ENCODE data around the gene CRTC2.
"Not testable (repeated sequence)": the region's sequence is repeated elsewhere in the genome, so short reads cannot be mapped to it uniquely, and the experiment has no call there.

Gene CRTC2

GRCh38 chr1:153928245-153928644 lies 30.2 kb downstream of the CRTC2 start:
- DNase-seq = no peak

- DNase-seq = no peak
Observed at GRCh38 chr1:153926405-153926804, 32.0 kb downstream of the CRTC2 start.

- peak; percentile 96 to 100 (median 100) for DNase-seq
Observed at GRCh38 chr1:153922972-153923925, 35.2 kb downstream of the CRTC2 start, which contains the start of gene GATAD2B. Gene GATAD2B, minus strand, starts transcription at chr1:153922972. Its CDS starts 94,625 bp downstream, at chr1:153828347.

GRCh38 chr1:153922076-153922971 lies 36.1 kb downstream of the CRTC2 start:
- DNase-seq = peak; percentile 48 to 75 (median 58)

- no peak for DNase-seq
Observed at GRCh38 chr1:153921803-153922075, 36.7 kb downstream of the CRTC2 start.

GRCh38 chr1:153921080-153921802 lies 37.2 kb downstream of the CRTC2 start:
- no peak for DNase-seq

DNA sequence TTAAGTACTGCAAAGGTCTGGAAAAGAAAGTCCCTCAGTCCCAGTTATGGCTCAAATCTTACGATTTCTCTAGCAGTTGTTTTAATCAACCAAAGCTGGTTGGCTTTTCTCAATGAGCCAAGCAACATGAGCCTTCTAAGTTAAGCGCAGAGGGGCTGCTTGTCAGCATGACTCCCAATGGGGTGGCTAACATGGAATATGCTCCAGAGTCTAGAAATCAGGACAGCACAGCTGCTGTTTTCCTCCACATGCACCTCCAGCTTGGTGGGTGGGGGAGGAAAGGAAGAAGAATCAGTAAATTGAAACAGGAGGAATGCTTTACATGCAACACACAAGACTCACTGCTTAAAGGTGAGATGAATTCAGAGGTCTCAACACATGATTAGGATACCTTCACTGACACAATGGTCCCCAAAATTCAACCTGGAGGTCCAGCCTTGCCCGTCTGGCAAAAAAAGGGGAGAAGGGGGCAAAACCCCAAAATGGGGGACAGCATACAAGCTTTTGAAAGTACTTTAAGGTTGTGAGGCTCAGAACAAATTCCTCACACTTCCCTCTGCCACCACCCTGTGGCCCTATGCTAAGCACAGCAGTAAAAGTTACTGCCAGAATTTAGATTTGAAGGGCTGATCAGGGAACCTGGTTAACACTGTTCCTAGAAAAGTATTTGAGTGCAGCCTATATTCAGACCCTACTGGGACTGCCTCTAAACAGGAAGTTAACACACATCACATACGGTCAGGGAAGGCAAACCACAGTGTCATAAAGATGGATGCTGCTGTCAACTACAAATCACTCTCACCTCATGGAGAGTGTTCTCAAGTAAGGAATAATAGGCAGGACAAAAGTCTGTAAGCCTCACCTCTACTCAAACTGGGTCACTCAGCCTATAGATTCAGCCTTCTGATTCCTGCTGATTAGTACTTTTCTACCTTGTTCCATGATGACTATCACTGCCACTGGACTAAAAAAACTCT lies 38.2 kb downstream of the CRTC2 start:
- DNase-seq = no peak

GRCh38 chr1:153916297-153916696 lies 42.1 kb downstream of the CRTC2 start:
- no peak for DNase-seq

- no peak for DNase-seq
Observed at GRCh38 chr1:153912349-153912748, 46.1 kb downstream of the CRTC2 start.

GRCh38 chr1:153910560-153910959 lies 47.9 kb downstream of the CRTC2 start:
- DNase-seq = not testable (repeated sequence)

DNA sequence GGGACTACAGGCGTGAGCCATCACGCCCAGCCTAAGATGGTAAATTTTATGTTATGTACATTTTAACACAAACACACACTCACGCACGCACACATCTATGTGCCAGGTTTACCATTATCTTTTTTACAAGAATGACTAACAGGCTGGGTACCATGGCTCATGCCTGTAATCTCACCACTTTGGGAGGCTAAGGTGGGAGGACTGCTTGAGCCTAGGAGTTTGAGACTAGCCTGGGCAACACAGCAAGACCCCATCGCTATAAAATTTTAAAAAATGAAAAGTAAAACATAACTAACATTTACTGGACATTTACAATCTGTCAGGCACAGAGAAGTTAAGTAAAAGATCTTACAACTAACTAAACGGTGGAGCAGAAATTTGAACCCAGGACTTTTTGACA lies 50.3 kb downstream of the CRTC2 start:
- no peak for DNase-seq

GRCh38 chr1:153907134-153907533 lies 51.3 kb downstream of the CRTC2 start:
- no peak for DNase-seq

DNA sequence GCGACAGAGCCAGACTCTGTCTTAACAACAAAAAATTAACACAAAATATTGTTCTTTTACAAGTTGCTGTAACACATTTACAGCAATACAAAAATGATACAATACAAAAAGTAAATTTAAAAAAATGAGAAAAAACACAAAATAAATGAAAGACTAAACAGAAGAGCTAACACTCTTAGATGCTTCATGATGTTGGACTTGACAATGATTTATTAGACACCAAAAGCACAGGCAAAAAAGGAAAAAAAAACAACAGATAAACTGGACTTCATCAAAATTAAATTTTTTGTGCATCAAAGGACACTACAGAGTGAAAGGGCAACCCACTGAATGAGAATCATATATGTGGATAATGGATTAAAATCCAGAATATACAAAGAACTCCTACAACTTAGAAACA lies 52.0 kb downstream of the CRTC2 start:
- no peak for DNase-seq

GRCh38 chr1:153905908-153906307 lies 52.5 kb downstream of the CRTC2 start:
- DNase-seq = not testable (repeated sequence)

GRCh38 chr1:153903841-153904455 lies 54.5 kb downstream of the CRTC2 start:
- DNase-seq = no peak

- DNase-seq = no peak
Observed at GRCh38 chr1:153899509-153899908, 58.9 kb downstream of the CRTC2 start.
